WTC11 (cell line): ENCODE measurements around the gene JAGN1. TPM values are rescaled to one million over a fixed set of nuclear protein-coding genes. Genes with fewer than 3 reads are reported as not detected.

Source experiments
- ATAC-seq: fragments of 200-7000 bp; cut with Tn5 transposase; 2 replicates; pipeline ENCODE4 v1.10.0; 2021; ENCODE audit warnings: mild to moderate bottlenecking, moderate library complexity
- CTCF ChIA-PET: fragments of 300-600 bp; sonication (Branson Sonifier 250); formaldehyde crosslinking; loops from one replicate; lab custom pipeline; 2021; ENCODE audit warnings: antibody characterized with exemption; lab: Charles Lee
- POLR2A ChIA-PET: fragments of 350-600 bp; sonication (Branson Sonifier 250); formaldehyde crosslinking; loops from one replicate; lab custom pipeline; 2021; ENCODE audit warnings: antibody characterized with exemption; lab: Charles Lee
- DNase-seq: peaks from one replicate; pipeline ENCODE4 v3.0.0; 2021; ENCODE audit warnings: low spot score
- H3K27ac Mint-ChIP-seq: 2 replicates; pipeline ENCODE4 v1.8.0; 2021; ENCODE audit warnings: mixed read lengths
- H3K27me3 Mint-ChIP-seq: 2 replicates; pipeline ENCODE4 v1.8.0; 2021; ENCODE audit warnings: low read depth, mild to moderate bottlenecking, moderate library complexity, mixed read lengths
- H3K36me3 Mint-ChIP-seq: 2 replicates; pipeline ENCODE4 v1.8.0; 2021; ENCODE audit warnings: mixed read lengths
- H3K4me1 Mint-ChIP-seq: 2 replicates; pipeline ENCODE4 v1.8.0; 2022; ENCODE audit warnings: mixed read lengths
- H3K4me3 Mint-ChIP-seq: 2 replicates; pipeline ENCODE4 v1.8.0; 2021; ENCODE audit warnings: mild to moderate bottlenecking, moderate library complexity, mixed read lengths
- H3K9me3 Mint-ChIP-seq: 2 replicates; pipeline ENCODE4 v1.8.0; 2021; ENCODE audit warnings: mixed read lengths
- AFF4 ChIP-seq: sonication (generic); formaldehyde crosslinking; IDR thresholded peaks from 2 replicates; pipeline ENCODE4 v1.8.1; 2023; ENCODE audit warnings: mild to moderate bottlenecking, missing genetic modification reagents, borderline replicate concordance
- ARID4B ChIP-seq: sonication (generic); formaldehyde crosslinking; IDR thresholded peaks from 2 replicates; pipeline ENCODE4 v1.8.0; 2023; ENCODE audit warnings: missing genetic modification reagents, mild to moderate bottlenecking, borderline replicate concordance
- CTCF ChIP-seq: fragments of 200-600 bp; IDR thresholded peaks from 2 replicates; pipeline ENCODE4 v1.8.0; 2022; ENCODE audit warnings: antibody characterized with exemption
- E2F1 ChIP-seq: sonication (generic); formaldehyde crosslinking; IDR thresholded peaks from 2 replicates; pipeline ENCODE4 v1.8.0; 2022; ENCODE audit warnings: mild to moderate bottlenecking, missing genetic modification reagents
- FOXK1 ChIP-seq: sonication (generic); formaldehyde crosslinking; IDR thresholded peaks from 2 replicates; pipeline ENCODE4 v1.8.0; 2022; ENCODE audit warnings: mild to moderate bottlenecking, moderate library complexity, missing genetic modification reagents
- HMGA2 ChIP-seq: fragments of 250-450 bp; sonication (Bioruptor Pico); IDR thresholded peaks from 2 replicates; pipeline ENCODE4 v1.4.0; 2021; ENCODE audit warnings: mild to moderate bottlenecking, moderate library complexity
- IRF1 ChIP-seq: sonication (generic); formaldehyde crosslinking; IDR thresholded peaks from 2 replicates; pipeline ENCODE4 v1.8.0; 2023; ENCODE audit warnings: missing genetic modification reagents
- KAT7 ChIP-seq: sonication (generic); formaldehyde crosslinking; IDR thresholded peaks from 2 replicates; pipeline ENCODE4 v1.8.1; 2023; ENCODE audit warnings: missing genetic modification reagents, mild to moderate bottlenecking, borderline replicate concordance
- MAX ChIP-seq: sonication (generic); formaldehyde crosslinking; IDR thresholded peaks from 2 replicates; pipeline ENCODE4 v1.8.0; 2022; ENCODE audit warnings: mild to moderate bottlenecking, missing genetic modification reagents
- MLX ChIP-seq: sonication (generic); formaldehyde crosslinking; IDR thresholded peaks from 2 replicates; pipeline ENCODE4 v1.8.1; 2023; ENCODE audit warnings: mild to moderate bottlenecking, missing genetic modification reagents, moderate library complexity
- NFE2L1 ChIP-seq: sonication (generic); formaldehyde crosslinking; IDR thresholded peaks from 2 replicates; pipeline ENCODE4 v1.8.1; 2023; ENCODE audit warnings: missing genetic modification reagents
- NR3C1 ChIP-seq: sonication (generic); formaldehyde crosslinking; conservative IDR thresholded peaks from 2 replicates; pipeline ENCODE4 v1.8.1; 2023; ENCODE audit warnings: low read depth, mild to moderate bottlenecking, missing genetic modification reagents
- OVOL2 ChIP-seq: fragments of 250-450 bp; sonication (Bioruptor Pico); IDR thresholded peaks from 2 replicates; pipeline ENCODE4 v1.9.0; 2021; ENCODE audit warnings: mild to moderate bottlenecking, borderline replicate concordance
- SMAD4 ChIP-seq: sonication (generic); formaldehyde crosslinking; IDR thresholded peaks from 2 replicates; pipeline ENCODE4 v1.8.0; 2022; ENCODE audit warnings: mild to moderate bottlenecking, missing genetic modification reagents
- SP1 ChIP-seq: sonication (generic); formaldehyde crosslinking; conservative IDR thresholded peaks from 2 replicates; pipeline ENCODE4 v1.8.1; 2022; ENCODE audit warnings: missing genetic modification reagents
- TEAD4 ChIP-seq: sonication (generic); formaldehyde crosslinking; IDR thresholded peaks from 2 replicates; pipeline ENCODE4 v1.8.0; 2022; ENCODE audit warnings: mild to moderate bottlenecking, missing genetic modification reagents
- ZNF396 ChIP-seq: fragments of 250-450 bp; sonication (Bioruptor Pico); IDR thresholded peaks from 2 replicates; pipeline ENCODE4 v1.8.0; 2021; ENCODE audit warnings: mild to moderate bottlenecking, moderate library complexity, borderline replicate concordance
- ZNF416 ChIP-seq: fragments of 250-450 bp; sonication (Bioruptor Pico); IDR thresholded peaks from 2 replicates; pipeline ENCODE4 v1.9.0; 2021; ENCODE audit warnings: mild to moderate bottlenecking, inconsistent platforms
- total RNA-seq: library from RNA; stranded (reverse); gene quantifications from 3 replicates; pipeline ENCODE4 v1.2.3, GENCODE V29; 2021

Gene JAGN1
- total RNA-seq, 1 experiment from 2014 or later: 25.6 TPM

GRCh38 chr3:9916346-9916733, 25.9 kb downstream of the JAGN1 start:
- ATAC-seq (no peak), DNase-seq (no peak)
- POLR2A ChIA-PET: interaction anchor here (1.1 to 3.0 kb wide), 5 partner anchors 14 to 332 kb away, joined by 3 to 16 read pairs (median 5); partner anchors contain the start of genes ARPC4, CRELD1, IL17RE and TATDN2
- CTCF ChIA-PET: interaction anchor here (0.9 to 2.5 kb wide), 9 partner anchors 9 to 72 kb away, joined by 3 to 17 read pairs (median 4); partner anchors contain the start of genes CRELD1, PRRT3 and RPUSD3
- Mint-ChIP-seq H3K4me1 (peaks cover 18% of the 10 kb centered on the region), H3K27me3 (0 out of 2 replicates have a peak, but pooled peaks cover 3% of the 10 kb centered on the region), H3K9me3 (no peaks in the 10 kb centered on the region), H3K27ac (no peak overlapping the region), H3K36me3 (no peaks in the 10 kb centered on the region), H3K4me3 (peak overlapping the region; percentile 73)
- TF ChIP-seq KAT7 (CRISPR knock-in tag) (no peak), NFE2L1 (no peak), SP1 (CRISPR knock-in tag) (no peak), IRF1 (no peak), AFF4 (CRISPR knock-in tag) (no peak), ARID4B (CRISPR knock-in tag) (no peak)

GRCh38 chr3:9916734-9917680, 26.6 kb downstream of the JAGN1 start, which contains the start of gene IL17RC:
TSS of gene IL17RC (plus strand) at chr3:9917098. CDS start at chr3:9917316, 218 bp downstream.
- Mint-ChIP-seq H3K27ac (peak within 1 kb of the TSS; percentile 83), H3K27me3 (0 out of 2 replicates have a peak, but pooled peaks cover 3% of the 10 kb centered on the region), H3K9me3 (no peaks in the 10 kb centered on the region), H3K4me3 (peak within 1 kb of the TSS; percentile 73), H3K4me1 (peaks cover 18% of the 10 kb centered on the region), H3K36me3 (no peaks in the 10 kb centered on the region)
- ATAC-seq (peak; percentile 87), DNase-seq (peak; percentile 84)
- ChIA-PET POLR2A (interaction anchor here (1.1 to 3.0 kb wide), 5 partner anchors 14 to 331 kb away, joined by 3 to 16 read pairs (median 5); partner anchors contain the start of genes ARPC4, CRELD1, IL17RE and TATDN2), CTCF (interaction anchor here (0.6 to 2.5 kb wide), 10 partner anchors 8 to 73 kb away, joined by 3 to 17 read pairs (median 4); partner anchors contain the start of genes CRELD1, PRRT3 and RPUSD3)
- TF ChIP-seq SMAD4 (no peak), ZNF416 (CRISPR knock-in tag) (no peak), TEAD4 (no peak), NFE2L1 (no peak), ZNF396 (CRISPR knock-in tag) (no peak), OVOL2 (no peak), CTCF (no peak), MAX (CRISPR knock-in tag) (peak; percentile 3; the same call in 1 of the 2 replicates), HMGA2 (no peak), FOXK1 (0 out of 2 replicates have a peak, but pooled peaks have one; percentile 12), IRF1 (no peak), MLX (no peak), NR3C1 (CRISPR knock-in tag) (no peak), E2F1 (CRISPR knock-in tag) (no peak)
